IMR-90 (cell line): ENCODE results near the gene UBE3B. TPM values are rescaled to one million over a fixed set of nuclear protein-coding genes. Genes with fewer than 3 reads are reported as not detected.

Source experiments
- ATAC-seq: fragments of 200-7000 bp; cut with Tn5 transposase; 2 replicates; pipeline ENCODE4 v1.9.1; 2020; ENCODE audit warnings: low read depth, mild to moderate bottlenecking, moderate library complexity
- BruUV-seq: library from RNA; stranded (reverse); fragments of 400-500 nt; replicated peaks from 2 replicates; lab custom pipeline; 2021; lab: Mats Ljungman, UMichigan
- CTCF ChIA-PET: fragments of 300-600 bp; formaldehyde crosslinking; extraction: SDS; loops from one replicate; lab custom pipeline; 2021; ENCODE audit warnings: antibody characterized with exemption; lab: Yijun Ruan, JAX
- POLR2A ChIA-PET: fragments of 300-600 bp; sonication (Branson Sonifier 250); formaldehyde crosslinking; loops from one replicate; lab custom pipeline; 2022; ENCODE audit warnings: antibody characterized with exemption; ENCODE audit not compliant: unreplicated experiment; lab: Charles Lee
- DNase-seq: peaks from one replicate; pipeline ENCODE4 v3.0.0; 2013
- H2AFZ ChIP-seq: replicated peaks from 2 replicates; pipeline ENCODE3; 2013; ENCODE audit warnings: low read length, mild to moderate bottlenecking; ENCODE audit not compliant: poor library complexity
- H2AK5ac ChIP-seq: 2 replicates; pipeline ENCODE4 v1.6.1; 2013; ENCODE audit warnings: low read depth, low read length, inconsistent platforms
- H2AK9ac ChIP-seq: replicated peaks from 2 replicates; pipeline ENCODE3; 2013; ENCODE audit warnings: mild to moderate bottlenecking, low read depth, low read length, moderate library complexity; ENCODE audit not compliant: poor library complexity
- H2BK120ac ChIP-seq: 2 replicates; pipeline ENCODE4 v1.6.1; 2013; ENCODE audit warnings: low read depth, low read length, inconsistent platforms
- H2BK15ac ChIP-seq: 3 replicates; pipeline ENCODE4 v1.6.1; 2013; ENCODE audit warnings: low read depth, low read length, inconsistent platforms
- H2BK20ac ChIP-seq: 2 replicates; pipeline ENCODE4 v1.6.1; 2013; ENCODE audit warnings: low read depth, mild to moderate bottlenecking, inconsistent platforms, low read length, moderate library complexity
- H2BK5ac ChIP-seq: 2 replicates; pipeline ENCODE4 v1.6.1; 2013; ENCODE audit warnings: mild to moderate bottlenecking, low read depth, low read length, inconsistent platforms; ENCODE audit not compliant: poor library complexity, severe bottlenecking
- H3K14ac ChIP-seq: replicated peaks from 2 replicates; pipeline ENCODE4 v1.6.1; 2013; ENCODE audit warnings: low read depth, low read length, inconsistent platforms
- H3K18ac ChIP-seq: 2 replicates; pipeline ENCODE4 v1.6.1; 2013; ENCODE audit warnings: low read depth, low read length, control low read depth
- H3K23ac ChIP-seq: 2 replicates; pipeline ENCODE4 v1.6.1; 2013; ENCODE audit warnings: low read depth, low read length, inconsistent platforms
- H3K27ac ChIP-seq: 2 replicates; pipeline ENCODE4 v1.5.1; 2013; ENCODE audit warnings: mild to moderate bottlenecking, control low read depth, low read length; ENCODE audit not compliant: insufficient read depth
- H3K27me3 ChIP-seq: 2 replicates; pipeline ENCODE4 v1.6.1; 2013; ENCODE audit warnings: low read length; ENCODE audit not compliant: control insufficient read depth, insufficient read depth
- H3K36me3 ChIP-seq: 2 replicates; pipeline ENCODE4 v1.6.1; 2013; ENCODE audit warnings: low read length, mixed read lengths; ENCODE audit not compliant: control insufficient read depth, insufficient read depth
- H3K4ac ChIP-seq: 2 replicates; pipeline ENCODE4 v1.6.1; 2013; ENCODE audit warnings: low read depth, low read length, inconsistent platforms
- H3K4me1 ChIP-seq: 2 replicates; pipeline ENCODE4 v1.6.1; 2013; ENCODE audit warnings: low read length, mixed read lengths; ENCODE audit not compliant: control insufficient read depth, insufficient read depth
- H3K4me2 ChIP-seq: 2 replicates; pipeline ENCODE4 v1.6.1; 2013; ENCODE audit warnings: low read depth, mild to moderate bottlenecking, control low read depth, low read length, moderate library complexity
- H3K4me3 ChIP-seq: 2 replicates; pipeline ENCODE4 v1.5.1; 2013; ENCODE audit warnings: low read depth, mild to moderate bottlenecking, control low read depth, low read length, moderate library complexity; ENCODE audit not compliant: insufficient read depth
- H3K56ac ChIP-seq: 2 replicates; pipeline ENCODE4 v1.6.1; 2013; ENCODE audit warnings: low read length, inconsistent platforms; ENCODE audit not compliant: insufficient read depth; ENCODE audit errors: extremely low read depth
- H3K79me1 ChIP-seq, 2 experiments: 2 replicates each; pipeline ENCODE4 v1.6.1; 2013; ENCODE audit warnings: low read length in 2 of 2, inconsistent platforms in 1 of 2, low read depth in 1 of 2
- H3K9ac ChIP-seq: 2 replicates; pipeline ENCODE4 v1.6.1; 2013; ENCODE audit warnings: low read depth, low read length, control low read depth
- H3K9me1 ChIP-seq: 2 replicates; pipeline ENCODE4 v1.6.1; 2013; ENCODE audit warnings: low read length, inconsistent platforms; ENCODE audit not compliant: insufficient read depth
- H3K9me3 ChIP-seq: 2 replicates; pipeline ENCODE4 v1.6.1; 2013; ENCODE audit warnings: low read length; ENCODE audit not compliant: control insufficient read depth, insufficient read depth
- H4K20me1 ChIP-seq: 2 replicates; pipeline ENCODE4 v1.6.1; 2013; ENCODE audit warnings: low read length, inconsistent platforms; ENCODE audit not compliant: insufficient read depth
- H4K5ac ChIP-seq: 2 replicates; pipeline ENCODE4 v1.6.1; 2013; ENCODE audit warnings: mild to moderate bottlenecking, low read depth, low read length, control low read depth
- H4K8ac ChIP-seq, 2 experiments: 2 replicates each; pipeline ENCODE4 v1.6.1; 2013; ENCODE audit warnings: low read depth in 2 of 2, low read length in 2 of 2, control low read depth in 1 of 2, inconsistent platforms in 1 of 2
- H4K91ac ChIP-seq: 2 replicates; pipeline ENCODE4 v1.6.1; 2013; ENCODE audit warnings: low read depth, low read length, inconsistent platforms; ENCODE audit not compliant: insufficient read depth
- BHLHE40 ChIP-seq: fragments of 150-350 bp; IDR thresholded peaks from 2 replicates; pipeline ENCODE4 v1.6.1; 2016; ENCODE audit warnings: mild to moderate bottlenecking, low read depth, low read length
- CEBPB ChIP-seq: IDR thresholded peaks from 2 replicates; pipeline ENCODE4 v1.6.1; 2012; ENCODE audit warnings: low read depth, low read length, improper control_type of control experiment
- CHD1 ChIP-seq: IDR thresholded peaks from 2 replicates; pipeline ENCODE4 v1.6.1; 2012; ENCODE audit warnings: low read depth, low read length, improper control_type of control experiment
- CTCF ChIP-seq: conservative IDR thresholded peaks from 2 replicates; pipeline ENCODE4 v1.5.1; 2012; ENCODE audit warnings: mild to moderate bottlenecking, low read depth, low read length, improper control_type of control experiment
- ELK1 ChIP-seq: fragments of 150-350 bp; IDR thresholded peaks from 2 replicates; pipeline ENCODE4 v1.6.1; 2016; ENCODE audit warnings: low read depth, mild to moderate bottlenecking, low read length, moderate library complexity, borderline replicate concordance
- FOS ChIP-seq: fragments of 150-350 bp; IDR thresholded peaks from 2 replicates; pipeline ENCODE4 v1.6.1; 2016; ENCODE audit warnings: low read depth, low read length
- MAFK ChIP-seq: IDR thresholded peaks from 2 replicates; pipeline ENCODE4 v1.6.1; 2012; ENCODE audit warnings: low read depth, low read length, improper control_type of control experiment
- MAZ ChIP-seq: IDR thresholded peaks from 2 replicates; pipeline ENCODE4 v1.6.1; 2012; ENCODE audit warnings: low read depth, mild to moderate bottlenecking, low read length, improper control_type of control experiment, moderate library complexity, borderline replicate concordance
- MXI1 ChIP-seq: IDR thresholded peaks from 2 replicates; pipeline ENCODE4 v1.6.1; 2012; ENCODE audit warnings: low read depth, mild to moderate bottlenecking, low read length, moderate library complexity, borderline replicate concordance
- NFE2L2 ChIP-seq: fragments of 150-350 bp; IDR thresholded peaks from 2 replicates; pipeline ENCODE4 v1.6.1; 2016; ENCODE audit warnings: low read depth, mild to moderate bottlenecking, low read length
- POLR2A ChIP-seq: IDR thresholded peaks from 2 replicates; pipeline ENCODE4 v1.6.1; 2012; ENCODE audit warnings: mild to moderate bottlenecking, low read depth, low read length
- RAD21 ChIP-seq: IDR thresholded peaks from 2 replicates; pipeline ENCODE4 v1.6.1; 2012; ENCODE audit warnings: low read length, improper control_type of control experiment
- RCOR1 ChIP-seq: IDR thresholded peaks from 2 replicates; pipeline ENCODE4 v1.6.1; 2012; ENCODE audit warnings: mild to moderate bottlenecking, low read length, improper control_type of control experiment; ENCODE audit not compliant: insufficient replicate concordance
- SMC3 ChIP-seq: fragments of 150-350 bp; IDR thresholded peaks from 2 replicates; pipeline ENCODE4 v1.6.1; 2016; ENCODE audit warnings: low read depth, mild to moderate bottlenecking, antibody characterized with exemption, low read length, moderate library complexity
- USF2 ChIP-seq: fragments of 150-350 bp; IDR thresholded peaks from 2 replicates; pipeline ENCODE4 v1.6.1; 2017; ENCODE audit warnings: mild to moderate bottlenecking, antibody characterized with exemption, low read length, low read depth
- WGBS, 2 experiments: methylation state at CpG; one replicate each; pipeline versions ENCODE4 v1.1.5 to v1.1.7; 2013; ENCODE audit warnings: missing lambda C conversion rate in 2 of 2; ENCODE audit not compliant: insufficient read length in 1 of 2; ENCODE audit errors: extremely low coverage in 2 of 2; 5-methylcytosine and 5-hydroxymethylcytosine counted together
- dilution Hi-C: fragments of 300-500 bp; cut with HindIII; formaldehyde crosslinking; loops from one replicate; pipeline ENCODE4 v1.14.3; 2018; ENCODE audit warnings: low sequenced_read_pairs; ENCODE audit not compliant: unreplicated experiment
- in situ Hi-C: fragments of 300-500 bp; cut with MboI; formaldehyde crosslinking; loops from 3 replicates; pipeline ENCODE4 v1.14.3; 2019; ENCODE audit warnings: low sequenced_read_pairs, inconsistent platforms, mixed read lengths
- intact Hi-C: fragments of 100-400 bp; cut with micrococcal nuclease; formaldehyde crosslinking; loops from 2 replicates; pipeline ENCODE4 v1.10.0; 2022
- polyA plus RNA-seq, 3 experiments: library from polyadenylated mRNA; depleted of rRNA; stranded (reverse); fragments of >200 nt; gene quantifications; 2 replicates each; pipeline ENCODE4 v1.2.3, GENCODE V29; 2012; ENCODE audit warnings: low replicate concordance in 1 of 3
- total RNA-seq: library from RNA; depleted of rRNA; stranded (reverse); fragments of >200 nt; gene quantifications from 2 replicates; pipeline ENCODE4 v1.2.3, GENCODE V29; 2012

Gene UBE3B
- total and polyA plus RNA-seq, 2 of the 4 experiments (the other 2 are of a cell fraction) = 18.8 to 24.9 TPM

- DNase-seq = no peak
- no peak overlapping the region for H3K14ac ChIP-seq
- CTCF ChIA-PET = no interaction called here
Measured at GRCh38 chr12:109575683-109576082, 98.2 kb downstream of the UBE3B start.

More at GRCh38 chr12:109575683-109576082, 98.2 kb downstream of the UBE3B start:
- dilution Hi-C loops (no loop called here), in situ Hi-C loops (no loop called here), intact Hi-C loops (no loop called here)
- Histone ChIP-seq H4K91ac (no peak overlapping the region), H2BK5ac (no peak overlapping the region), H4K20me1 (no peaks in the 10 kb centered on the region), H2BK15ac (no peak overlapping the region), H3K18ac (no peak overlapping the region), H2AK9ac (no peak overlapping the region), H3K27me3 (no peaks in the 10 kb centered on the region), H4K5ac (no peak overlapping the region), H2AFZ (no peak overlapping the region), H3K9me3 (no peaks in the 10 kb centered on the region), H3K4me1 (peaks cover 2% of the 10 kb centered on the region; the same call in 1 of the 2 replicates), H3K56ac (no peak overlapping the region), H3K9me1 (peaks cover 5% of the 10 kb centered on the region), H3K27ac (no peak overlapping the region), H4K8ac (no peak overlapping the region), H3K79me1 (peaks cover 3 to 16% of the 10 kb centered on the region in 2 experiments; a peak in 3 of 4 replicates), H3K4me2 (no peak overlapping the region), H3K4ac (no peak overlapping the region), H3K9ac (no peak overlapping the region), H2BK20ac (no peak overlapping the region), H3K23ac (no peak overlapping the region), H3K36me3 (peaks cover 11% of the 10 kb centered on the region), H3K4me3 (no peak overlapping the region), H2AK5ac (no peak overlapping the region), H2BK120ac (no peak overlapping the region)
- WGBS, 2 experiments = 100% methylated on average over 1 of the region's 3 CpGs; no CpG with 5 or more reads in 1 of the 2 experiments
- POLR2A ChIA-PET = no interaction called here
- TF ChIP-seq FOS = no peak
- TF ChIP-seq CEBPB = no peak
- TF ChIP-seq ELK1 = no peak
- TF ChIP-seq BHLHE40 = no peak
- TF ChIP-seq SMC3 = no peak
- TF ChIP-seq MXI1 = no peak
- no peak for TF ChIP-seq RCOR1
- TF ChIP-seq CHD1 = no peak
- TF ChIP-seq RAD21 = no peak
- no peak for TF ChIP-seq POLR2A
- no peak for TF ChIP-seq NFE2L2
- no peak for TF ChIP-seq MAZ
- TF ChIP-seq CTCF = no peak
- TF ChIP-seq MAFK = no peak
- no peak for TF ChIP-seq USF2
- no peak for ATAC-seq
- no TSS peak for BruUV-seq
